GM18511 (cell line): ENCODE data around the gene MUC6.
A peak's percentile ranks its signal among the peaks of the same experiment; 100 is the strongest.

Source experiments
- ATAC-seq: cut with Tn5 transposase; IDR thresholded peaks from one replicate; pipeline ENCODE4 v1.9.1; 2021; ENCODE audit warnings: mild to moderate bottlenecking, moderate library complexity; ENCODE audit not compliant: unreplicated experiment

MUC6 gene

GRCh38 chr11:1009991-1010390, 26.5 kb downstream of the MUC6 start:
- no peak for ATAC-seq

- ATAC-seq = no peak
Measured at GRCh38 chr11:1009371-1009770, 27.1 kb downstream of the MUC6 start.

- no peak for ATAC-seq
Measured at GRCh38 chr11:1008803-1009145, 27.7 kb downstream of the MUC6 start.

GRCh38 chr11:1008001-1008802, 28.3 kb downstream of the MUC6 start:
- ATAC-seq = no peak

- no peak for ATAC-seq
Measured at GRCh38 chr11:1007279-1007678, 29.2 kb downstream of the MUC6 start.

GRCh38 chr11:1006762-1007161, 29.8 kb downstream of the MUC6 start:
- no peak for ATAC-seq

- no peak for ATAC-seq
Measured at GRCh38 chr11:1005928-1006327, 30.6 kb downstream of the MUC6 start.

GRCh38 chr11:1003159-1003558, 33.4 kb downstream of the MUC6 start:
- ATAC-seq = no peak

- no peak for ATAC-seq
Measured at GRCh38 chr11:1002406-1002984, 34.0 kb downstream of the MUC6 start.

- ATAC-seq = no peak
Measured at GRCh38 chr11:1001617-1002405, 34.7 kb downstream of the MUC6 start.

GRCh38 chr11:1000357-1001278, 35.9 kb downstream of the MUC6 start:
- no peak for ATAC-seq

- ATAC-seq = no peak
Measured at GRCh38 chr11:999009-999408, 37.5 kb downstream of the MUC6 start.

- no peak for ATAC-seq
Measured at GRCh38 chr11:997907-998306, 38.6 kb downstream of the MUC6 start.

- no peak for ATAC-seq
Measured at GRCh38 chr11:996681-997080, 39.8 kb downstream of the MUC6 start.

- ATAC-seq = peak; percentile 71
Measured at GRCh38 chr11:995752-996420, 40.6 kb downstream of the MUC6 start.

- ATAC-seq = no peak
Measured at GRCh38 chr11:995044-995751, 41.3 kb downstream of the MUC6 start.

GRCh38 chr11:993632-994167, 42.8 kb downstream of the MUC6 start:
- no peak for ATAC-seq

- ATAC-seq = no peak
Measured at GRCh38 chr11:992577-992976, 43.9 kb downstream of the MUC6 start.

- no peak for ATAC-seq
Measured at GRCh38 chr11:991711-992307, 44.7 kb downstream of the MUC6 start.
